Smooth muscle cell (in vitro differentiated cells): Measurements from ENCODE around the gene NUP62. TPM values are rescaled to one million over a fixed set of nuclear protein-coding genes. Genes with fewer than 3 reads are reported as not detected.

ENCODE experiments used
- DNase-seq: peaks from one replicate; lab custom pipeline; 2025; ENCODE audit not compliant: unreplicated experiment; lab: John Stamatoyannopoulos, UW
- H2AFZ ChIP-seq: fragments of 200-600 bp; sonication (generic); 2 replicates; pipeline ENCODE4 v1.6.0; 2016; ENCODE audit warnings: antibody characterized with exemption, low read depth, mild to moderate bottlenecking
- H3F3A ChIP-seq: fragments of 200-600 bp; sonication (generic); 2 replicates; pipeline ENCODE4 v1.6.0; 2017; ENCODE audit warnings: antibody characterized with exemption, low read depth
- H3K27ac ChIP-seq: fragments of 200-600 bp; sonication (generic); 2 replicates; pipeline ENCODE4 v1.5.1; 2016; ENCODE audit warnings: low read depth, mild to moderate bottlenecking
- H3K27me3 ChIP-seq: fragments of 200-600 bp; sonication (generic); 2 replicates; pipeline ENCODE4 v1.6.1; 2016; ENCODE audit warnings: low read depth, mild to moderate bottlenecking
- H3K36me3 ChIP-seq: fragments of 200-600 bp; sonication (generic); 2 replicates; pipeline ENCODE4 v1.5.1; 2016; ENCODE audit warnings: low read depth
- H3K4me1 ChIP-seq: fragments of 200-600 bp; sonication (generic); 2 replicates; pipeline ENCODE4 v1.5.1; 2016; ENCODE audit warnings: low read depth
- H3K4me2 ChIP-seq: fragments of 200-600 bp; sonication (generic); 2 replicates; pipeline ENCODE4 v1.6.0; 2016; ENCODE audit warnings: mild to moderate bottlenecking
- H3K4me3 ChIP-seq: fragments of 200-600 bp; sonication (generic); 2 replicates; pipeline ENCODE4 v1.5.1; 2016; ENCODE audit warnings: mild to moderate bottlenecking
- H3K79me2 ChIP-seq: fragments of 200-600 bp; sonication (generic); 2 replicates; pipeline ENCODE4 v1.6.0; 2016; ENCODE audit warnings: low read depth, mild to moderate bottlenecking
- H3K9ac ChIP-seq: fragments of 200-600 bp; sonication (generic); 2 replicates; pipeline ENCODE4 v1.6.0; 2016; ENCODE audit warnings: low read depth
- H3K9me3 ChIP-seq: fragments of 200-600 bp; sonication (generic); replicated peaks from 2 replicates; pipeline ENCODE4 v1.5.1; 2016; ENCODE audit warnings: low read depth
- H4K20me1 ChIP-seq: fragments of 200-600 bp; sonication (generic); 2 replicates; pipeline ENCODE4 v1.6.0; 2016; ENCODE audit warnings: low read depth
- CTCF ChIP-seq: fragments of 200-600 bp; sonication (generic); IDR thresholded peaks from 2 replicates; pipeline ENCODE4 v1.5.1; 2017; ENCODE audit warnings: borderline replicate concordance, mild to moderate bottlenecking, antibody characterized with exemption; ENCODE audit not compliant: insufficient read depth, poor library complexity, severe bottlenecking
- WGBS: methylation state at CpG from one replicate; pipeline ENCODE4 v1.1.7; 2016; ENCODE audit warnings: low lambda C conversion rate; 5-methylcytosine and 5-hydroxymethylcytosine counted together
- polyA plus RNA-seq: library from polyadenylated mRNA; unstranded; fragments of >200 nt; fragmentation: Nextera tagmentation; extraction: Ambion mirVana; gene quantifications from 2 replicates; pipeline ENCODE4 v1.2.1, GENCODE V29; 2016
- total RNA-seq: library from RNA; depleted of rRNA; stranded (reverse); fragments of >200 nt; gene quantifications from 2 replicates; pipeline ENCODE4 v1.2.3, GENCODE V29; 2014

NUP62 gene
- total and polyA plus RNA-seq, 2 experiments from 2014 or later, result 24.2 to 29.5 TPM

- no peaks in the 10 kb centered on the region for H3K27me3 ChIP-seq
- H3K4me2 ChIP-seq, result no peak overlapping the region
- no peaks in the 10 kb centered on the region for H3K4me1 ChIP-seq
- H3K27ac ChIP-seq, result no peak overlapping the region
- no peaks in the 10 kb centered on the region for H4K20me1 ChIP-seq
- 90% methylated on average over 9 of the region's 9 CpGs for WGBS
- H3F3A ChIP-seq, result no peaks in the 10 kb centered on the region
- TF ChIP-seq CTCF, result no peak
- DNase-seq, result no peak
- no peaks in the 10 kb centered on the region for H3K9me3 ChIP-seq
- no peak overlapping the region for H3K4me3 ChIP-seq
- no peaks in the 10 kb centered on the region for H3K36me3 ChIP-seq
- H2AFZ ChIP-seq, result no peak overlapping the region
- H3K9ac ChIP-seq, result no peak overlapping the region
- H3K79me2 ChIP-seq, result no peaks in the 10 kb centered on the region
These were observed 22.6 kb upstream of the NUP62 start for GRCh38 chr19:49951806-49952478.

GRCh38 chr19:49950956-49951526 lies 21.7 kb upstream of the NUP62 start:
- H3K27ac ChIP-seq, result no peak overlapping the region
- 91% methylated on average over 13 of the region's 13 CpGs for WGBS
- H3K9me3 ChIP-seq, result no peaks in the 10 kb centered on the region

DNA sequence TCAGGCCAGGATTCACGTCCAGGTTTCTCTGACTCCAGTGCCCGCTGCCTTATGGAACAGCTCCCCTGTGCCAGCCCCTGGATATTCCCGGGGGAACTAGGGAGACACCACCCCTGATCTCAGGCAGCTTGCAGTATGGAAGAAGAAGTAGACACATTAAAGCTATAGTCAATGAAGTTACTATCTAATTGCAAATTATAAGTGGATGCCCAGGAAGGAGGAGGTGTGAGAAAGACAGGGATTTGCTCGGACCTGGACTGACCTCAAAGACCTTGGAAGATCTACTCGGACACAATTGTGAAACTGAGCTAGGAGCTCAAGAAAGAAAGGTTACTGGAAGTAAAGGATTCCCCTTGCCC lies 21.3 kb upstream of the NUP62 start:
- Histone ChIP-seq H3F3A (no peaks in the 10 kb centered on the region), H3K9ac (no peak overlapping the region), H4K20me1 (no peaks in the 10 kb centered on the region), H2AFZ (no peak overlapping the region), H3K4me3 (no peak overlapping the region), H3K27ac (no peak overlapping the region), H3K27me3 (no peaks in the 10 kb centered on the region), H3K4me2 (no peak overlapping the region), H3K4me1 (no peaks in the 10 kb centered on the region), H3K36me3 (no peaks in the 10 kb centered on the region), H3K79me2 (no peaks in the 10 kb centered on the region), H3K9me3 (no peaks in the 10 kb centered on the region)
- TF ChIP-seq CTCF, result no peak
- DNase-seq, result no peak
- WGBS, result 91% methylated on average over 5 of the region's 5 CpGs

More at GRCh38 chr19:49950956-49951526, 21.7 kb upstream of the NUP62 start:
- Histone ChIP-seq H3K27me3 (no peaks in the 10 kb centered on the region), H3K4me3 (no peak overlapping the region), H3K79me2 (no peaks in the 10 kb centered on the region), H4K20me1 (no peaks in the 10 kb centered on the region), H3K36me3 (no peaks in the 10 kb centered on the region), H3F3A (no peaks in the 10 kb centered on the region), H3K4me1 (no peaks in the 10 kb centered on the region), H2AFZ (no peak overlapping the region), H3K4me2 (no peak overlapping the region), H3K9ac (no peak overlapping the region)
- no peak for DNase-seq
- TF ChIP-seq CTCF, result no peak
